ENCODE results near the gene THUMPD2. TPM values are rescaled to one million over a fixed set of nuclear protein-coding genes. Genes with fewer than 3 reads are reported as not detected.
"Not testable (repeated sequence)": the region's sequence is repeated elsewhere in the genome, so short reads cannot be mapped to it uniquely, and the experiment has no call there.

The THUMPD2 gene
- total RNA-seq: 10 to 100 TPM; 12.9 to 13.3 TPM

DNA sequence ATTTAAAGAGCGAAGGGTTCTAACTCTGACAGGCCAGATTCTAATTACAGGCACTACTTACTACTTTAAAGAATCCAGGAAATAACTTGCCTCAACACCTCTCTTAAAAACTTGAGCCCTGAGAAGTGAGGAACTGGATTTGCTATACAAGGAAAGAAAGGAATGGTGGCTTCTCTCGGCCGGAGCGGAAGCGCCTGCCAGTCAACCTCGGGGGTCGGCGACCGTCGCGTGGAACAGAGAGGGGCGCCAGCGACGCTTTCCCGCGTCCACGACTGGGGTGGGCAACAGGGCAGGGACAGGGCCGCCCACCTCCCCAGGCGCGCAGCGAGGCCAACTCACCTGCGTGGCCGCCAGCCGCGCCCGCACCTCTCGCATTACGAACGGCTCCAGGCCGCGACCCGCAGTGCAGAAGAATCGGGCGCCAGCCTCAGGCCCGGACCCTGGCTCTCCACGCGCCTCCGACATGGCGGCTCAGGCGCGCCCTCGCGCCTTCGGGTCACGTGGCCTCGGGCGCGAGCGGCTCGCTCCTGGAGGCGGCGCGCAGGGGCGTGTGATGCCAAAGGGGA is at the start of gene THUMPD2:
THUMPD2 (minus strand) TSS at position 484 of the 566 bp plus-strand sequence; CDS start at position 465, 19 bp downstream.
- ChIA-PET POLR2A (interaction anchor here (1.0 kb wide), 2 partner anchors 341 to 563 kb away, joined by 3 read pairs; partner anchors contain the start of gene MAP4K3), CTCF (no interaction called here)
- Mint-ChIP-seq H3K4me1 (peaks cover 66% of the 10 kb centered on the region), H3K27me3 (no peaks in the 10 kb centered on the region), H3K27ac (peak within 1 kb of the TSS; percentile 81), H3K36me3 (ENCODE audit: low read depth) (peaks cover 25% of the 10 kb centered on the region), H3K4me3 (peak within 1 kb of the TSS; percentile 89), H3K9me3 (no peaks in the 10 kb centered on the region)
- DNase-seq: peak; percentile 77

GRCh38 chr2:39821871-39822270 is 42.8 kb upstream of the THUMPD2 start:
- Mint-ChIP-seq H3K27me3 (peaks cover 8% of the 10 kb centered on the region), H3K27ac (no peak overlapping the region), H3K36me3 (ENCODE audit: low read depth) (no peaks in the 10 kb centered on the region), H3K4me3 (no peak overlapping the region), H3K4me1 (no peaks in the 10 kb centered on the region), H3K9me3 (no peaks in the 10 kb centered on the region)
- ChIA-PET CTCF (no interaction called here), POLR2A (no interaction called here)
- DNase-seq: no peak

GRCh38 chr2:39816845-39817244 is 37.8 kb upstream of the THUMPD2 start:
- peaks cover 7% of the 10 kb centered on the region for H3K27me3 Mint-ChIP-seq
- H3K36me3 Mint-ChIP-seq (ENCODE audit: low read depth): no peaks in the 10 kb centered on the region
- H3K4me3 Mint-ChIP-seq: no peak overlapping the region
- CTCF ChIA-PET: no interaction called here
- H3K9me3 Mint-ChIP-seq: peaks cover 3% of the 10 kb centered on the region
- no peak overlapping the region for H3K27ac Mint-ChIP-seq
- DNase-seq: no peak
- POLR2A ChIA-PET: no interaction called here
- no peaks in the 10 kb centered on the region for H3K4me1 Mint-ChIP-seq

DNA sequence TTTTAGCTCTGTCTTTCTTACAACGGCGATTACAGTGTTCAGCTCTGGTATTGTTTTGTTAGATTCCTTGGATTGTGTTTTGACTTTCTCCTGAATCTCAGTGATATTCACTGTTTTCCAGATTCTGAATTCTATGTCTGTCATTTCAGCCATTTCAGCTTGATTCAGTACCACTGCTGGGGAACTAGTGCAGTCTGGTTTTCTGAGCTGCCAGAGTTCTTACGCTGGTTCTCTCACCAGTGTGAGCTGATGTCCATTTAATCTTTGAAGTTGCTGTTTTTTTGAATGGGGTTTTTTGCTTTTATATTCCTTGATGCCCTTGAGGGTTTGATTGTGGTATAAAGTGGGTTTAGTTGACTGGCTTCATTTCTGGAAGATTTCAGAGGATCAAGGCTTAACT is 37.4 kb upstream of the THUMPD2 start:
- Mint-ChIP-seq H3K4me1 (no peaks in the 10 kb centered on the region), H3K9me3 (peaks cover 3% of the 10 kb centered on the region), H3K27ac (no peak overlapping the region), H3K4me3 (no peak overlapping the region), H3K27me3 (peaks cover 9% of the 10 kb centered on the region), H3K36me3 (ENCODE audit: low read depth) (no peaks in the 10 kb centered on the region)
- ChIA-PET POLR2A (no interaction called here), CTCF (no interaction called here)
- DNase-seq: no peak

DNA sequence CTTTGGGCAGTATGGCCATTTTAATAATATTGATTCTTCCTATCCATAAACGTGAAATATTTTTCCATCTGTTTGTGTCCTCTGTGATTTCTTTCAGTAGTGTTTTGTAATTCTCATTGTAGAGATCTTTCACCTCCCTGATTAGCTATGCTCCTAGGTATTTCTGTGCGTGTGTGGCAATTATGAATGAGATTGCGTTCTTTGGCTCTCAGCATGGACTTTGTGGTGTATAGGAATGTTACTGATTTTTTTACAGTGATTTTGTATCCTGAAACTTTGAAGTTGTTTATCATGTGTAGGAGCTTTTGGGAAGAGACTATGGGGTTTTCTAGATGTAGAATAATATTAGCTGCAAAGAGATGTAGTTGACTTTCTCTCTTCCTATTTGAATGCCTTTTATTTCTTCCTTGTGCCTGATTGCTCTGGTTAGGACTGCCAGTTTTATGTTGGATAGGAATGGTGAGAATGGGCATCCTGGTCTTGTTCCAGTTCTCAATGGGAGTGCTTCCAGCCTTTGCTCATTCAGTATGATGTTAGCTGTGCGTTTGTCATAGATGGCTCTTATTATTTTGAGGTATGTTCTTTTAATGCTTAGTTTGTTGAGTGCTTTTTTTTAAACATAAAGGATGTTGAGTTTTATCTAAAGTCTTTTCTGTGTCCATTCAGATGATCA is 27.0 kb upstream of the THUMPD2 start:
- CTCF ChIA-PET: no interaction called here
- Mint-ChIP-seq H3K4me1 (no peaks in the 10 kb centered on the region), H3K27ac (no peak overlapping the region), H3K4me3 (no peak overlapping the region), H3K36me3 (ENCODE audit: low read depth) (no peaks in the 10 kb centered on the region), H3K9me3 (peaks cover 7% of the 10 kb centered on the region), H3K27me3 (peaks cover 5% of the 10 kb centered on the region)
- POLR2A ChIA-PET: no interaction called here
- DNase-seq: no peak

- Mint-ChIP-seq H3K27me3 (no peaks in the 10 kb centered on the region), H3K4me3 (no peak overlapping the region), H3K27ac (no peak overlapping the region), H3K4me1 (no peaks in the 10 kb centered on the region), H3K36me3 (ENCODE audit: low read depth) (no peaks in the 10 kb centered on the region), H3K9me3 (peaks cover 7% of the 10 kb centered on the region)
- no peak for DNase-seq
- POLR2A ChIA-PET: no interaction called here
- CTCF ChIA-PET: no interaction called here
These were observed 24.8 kb upstream of the THUMPD2 start for GRCh38 chr2:39803839-39804238.

DNA sequence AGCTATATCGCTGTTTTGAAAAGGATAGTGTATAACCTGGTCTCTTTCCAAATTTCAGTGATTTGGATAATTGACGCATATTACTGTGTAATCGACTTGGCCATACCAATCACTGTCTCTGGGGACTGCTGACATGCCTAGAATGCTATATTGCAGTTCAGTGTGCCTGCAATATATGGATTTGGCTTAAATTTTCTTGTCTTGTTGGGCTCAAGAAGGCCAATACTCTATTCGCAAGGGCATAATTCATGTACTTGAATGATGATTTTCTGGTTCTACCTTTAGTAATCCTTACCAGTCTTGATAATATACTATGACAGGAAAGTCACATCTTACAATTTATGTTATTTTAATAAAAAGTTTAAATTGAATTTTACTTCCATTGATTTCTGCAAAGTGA is 21.7 kb upstream of the THUMPD2 start:
- Mint-ChIP-seq H3K9me3 (peaks cover 7% of the 10 kb centered on the region), H3K4me1 (no peaks in the 10 kb centered on the region), H3K4me3 (no peak overlapping the region), H3K27ac (no peak overlapping the region), H3K36me3 (ENCODE audit: low read depth) (no peaks in the 10 kb centered on the region), H3K27me3 (no peaks in the 10 kb centered on the region)
- POLR2A ChIA-PET: no interaction called here
- CTCF ChIA-PET: no interaction called here
- no peak for DNase-seq

DNA sequence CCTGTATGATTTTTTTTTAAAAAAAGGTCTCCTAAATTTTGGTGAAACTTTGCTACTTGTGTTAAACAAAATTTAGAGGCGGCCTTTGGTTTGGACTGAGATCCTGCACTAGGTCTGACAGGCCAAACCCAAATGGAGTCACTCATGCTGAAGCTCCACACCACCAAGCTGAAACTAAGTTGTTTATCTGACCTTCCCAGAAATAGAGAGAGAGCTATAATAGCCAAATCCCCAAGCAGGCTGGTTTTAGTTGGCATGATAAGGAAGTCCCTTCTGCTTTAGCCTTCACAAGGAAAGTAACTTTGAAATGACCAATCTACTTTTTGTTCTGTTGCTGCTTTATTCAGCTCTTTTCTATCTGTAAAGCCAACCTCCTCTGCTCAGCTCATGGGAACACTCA is 17.1 kb upstream of the THUMPD2 start:
- H3K27ac Mint-ChIP-seq: no peak overlapping the region

GRCh38 chr2:39790216-39790818 is 11.3 kb upstream of the THUMPD2 start:
- H3K27ac Mint-ChIP-seq; CTCF ChIA-PET; H3K36me3 Mint-ChIP-seq (ENCODE audit: low read depth); H3K4me3 Mint-ChIP-seq; POLR2A ChIA-PET; DNase-seq; H3K27me3 Mint-ChIP-seq; H3K4me1 Mint-ChIP-seq; H3K9me3 Mint-ChIP-seq: not testable (repeated sequence)

More for the DNA sequence above, 17.1 kb upstream of the THUMPD2 start:
- H3K4me3 Mint-ChIP-seq: no peak overlapping the region
- no peaks in the 10 kb centered on the region for H3K4me1 Mint-ChIP-seq
- CTCF ChIA-PET: no interaction called here
- peaks cover 2% of the 10 kb centered on the region for H3K36me3 Mint-ChIP-seq (ENCODE audit: low read depth)
- POLR2A ChIA-PET: no interaction called here
- DNase-seq: no peak
- peaks cover 3% of the 10 kb centered on the region for H3K9me3 Mint-ChIP-seq
- H3K27me3 Mint-ChIP-seq: peaks cover 2% of the 10 kb centered on the region

DNA sequence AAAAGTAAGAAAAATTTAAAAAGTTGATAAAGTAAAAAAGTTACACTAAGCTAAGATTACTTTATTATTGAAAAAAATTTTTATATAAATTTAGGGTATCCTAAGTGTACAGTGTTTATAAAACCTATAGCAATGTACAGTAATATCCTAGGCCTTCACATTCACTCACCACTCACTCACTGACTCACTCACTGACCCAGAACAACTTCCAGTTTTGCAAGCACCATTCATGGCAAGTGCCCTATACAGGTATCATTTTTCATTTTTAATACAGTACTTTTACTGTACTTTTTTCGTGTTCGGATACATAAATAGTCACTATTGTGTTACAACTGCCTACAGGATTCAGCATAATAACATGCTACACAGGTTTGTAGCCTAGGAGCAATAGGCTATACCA is 8.9 kb upstream of the THUMPD2 start:
- CTCF ChIA-PET: no interaction called here
- H3K27me3 Mint-ChIP-seq: peaks cover 3% of the 10 kb centered on the region
- H3K27ac Mint-ChIP-seq: no peak overlapping the region
- H3K36me3 Mint-ChIP-seq (ENCODE audit: low read depth): peaks cover 3% of the 10 kb centered on the region
- no peak overlapping the region for H3K4me3 Mint-ChIP-seq
- peaks cover 9% of the 10 kb centered on the region for H3K9me3 Mint-ChIP-seq
- POLR2A ChIA-PET: no interaction called here
- no peak for DNase-seq
- H3K4me1 Mint-ChIP-seq: peaks cover 5% of the 10 kb centered on the region

DNA sequence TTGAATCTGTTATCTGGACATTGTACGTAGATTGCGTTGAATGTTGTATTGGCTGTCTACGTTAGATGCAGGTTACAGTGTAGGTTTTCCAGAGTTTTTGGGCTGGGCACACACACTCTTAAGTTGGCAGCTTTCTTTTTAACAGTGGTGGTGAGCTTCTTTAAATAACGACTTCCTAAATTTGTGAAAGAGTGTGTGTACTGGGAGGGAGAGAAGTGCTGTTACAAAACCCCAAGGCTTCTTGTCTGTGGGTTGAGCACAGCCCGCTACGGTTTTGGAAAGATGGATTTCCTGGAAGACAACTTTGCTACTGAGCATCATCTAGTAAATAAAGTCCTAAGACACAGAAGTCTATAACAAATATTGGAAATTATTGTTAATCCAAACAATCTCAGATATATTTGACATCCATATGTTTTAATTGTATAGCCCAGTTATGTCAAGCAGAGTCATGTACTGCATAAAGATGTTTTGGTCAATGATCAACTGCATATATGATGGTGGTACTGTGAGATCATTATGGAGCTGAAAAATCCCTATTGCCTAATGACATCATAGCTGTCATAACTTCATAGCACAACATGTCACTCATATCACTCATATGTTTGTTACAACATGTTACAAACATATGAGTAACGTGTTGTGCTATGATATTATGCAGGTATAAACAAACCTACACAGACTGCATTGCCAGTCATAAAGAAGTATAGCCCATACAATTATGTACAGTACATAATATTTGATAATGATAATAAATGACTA is 7.9 kb upstream of the THUMPD2 start:
- ChIA-PET CTCF (no interaction called here), POLR2A (no interaction called here)
- Mint-ChIP-seq H3K27ac (no peak overlapping the region), H3K4me3 (no peak overlapping the region), H3K9me3 (peaks cover 9% of the 10 kb centered on the region), H3K36me3 (ENCODE audit: low read depth) (peaks cover 3% of the 10 kb centered on the region), H3K4me1 (peaks cover 12% of the 10 kb centered on the region), H3K27me3 (peaks cover 3% of the 10 kb centered on the region)
- DNase-seq: no peak

GRCh38 chr2:39782591-39782990 is 3.5 kb upstream of the THUMPD2 start:
- no peak overlapping the region for H3K4me3 Mint-ChIP-seq
- POLR2A ChIA-PET: interaction anchor here (0.9 kb wide), 1 partner anchor 16 kb away, joined by 3 read pairs; no protein-coding TSS in a partner anchor

DNA sequence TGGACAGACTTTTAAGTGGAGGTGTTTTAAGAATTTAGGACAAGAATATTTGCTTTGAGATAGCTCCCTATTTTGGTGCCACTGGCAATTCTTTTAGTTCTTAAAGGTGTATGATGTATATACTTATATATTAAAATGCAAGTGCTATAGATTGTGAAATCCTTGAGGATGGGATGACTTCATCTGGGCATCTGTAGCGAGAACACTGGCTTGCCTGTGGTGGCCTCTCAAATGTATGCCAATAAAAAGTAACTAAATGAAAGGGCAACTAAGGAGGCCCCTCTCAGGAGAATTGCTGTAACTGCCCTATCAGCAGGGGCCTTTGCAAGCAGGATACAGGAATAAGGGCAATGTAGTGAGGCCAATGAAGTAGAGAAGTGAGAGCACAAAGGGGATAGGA is 2.6 kb upstream of the THUMPD2 start:
- H3K27ac Mint-ChIP-seq: no peak overlapping the region
- no peak for DNase-seq
- H3K36me3 Mint-ChIP-seq (ENCODE audit: low read depth): peaks cover 16% of the 10 kb centered on the region
- H3K4me3 Mint-ChIP-seq: no peak overlapping the region
- no peaks in the 10 kb centered on the region for H3K9me3 Mint-ChIP-seq
- peaks cover 50% of the 10 kb centered on the region for H3K4me1 Mint-ChIP-seq
- ChIA-PET CTCF (no interaction called here), POLR2A (no interaction called here)
- H3K27me3 Mint-ChIP-seq: no peaks in the 10 kb centered on the region

More at GRCh38 chr2:39782591-39782990, 3.5 kb upstream of the THUMPD2 start:
- H3K36me3 Mint-ChIP-seq (ENCODE audit: low read depth): peaks cover 10% of the 10 kb centered on the region
- no peaks in the 10 kb centered on the region for H3K27me3 Mint-ChIP-seq
- CTCF ChIA-PET: no interaction called here
- no peak for DNase-seq
- H3K9me3 Mint-ChIP-seq: no peaks in the 10 kb centered on the region
- no peak overlapping the region for H3K27ac Mint-ChIP-seq
- H3K4me1 Mint-ChIP-seq: peaks cover 43% of the 10 kb centered on the region
